Ramos (cell line): Measurements from ENCODE around the gene TRMT112.

Experiments
- in situ Hi-C: fragments of 300-500 bp; cut with MboI; formaldehyde crosslinking; loops from one replicate; pipeline ENCODE4 v1.14.3; 2022; ENCODE audit warnings: low sequenced_read_pairs; ENCODE audit not compliant: unreplicated experiment

TRMT112 gene

DNA sequence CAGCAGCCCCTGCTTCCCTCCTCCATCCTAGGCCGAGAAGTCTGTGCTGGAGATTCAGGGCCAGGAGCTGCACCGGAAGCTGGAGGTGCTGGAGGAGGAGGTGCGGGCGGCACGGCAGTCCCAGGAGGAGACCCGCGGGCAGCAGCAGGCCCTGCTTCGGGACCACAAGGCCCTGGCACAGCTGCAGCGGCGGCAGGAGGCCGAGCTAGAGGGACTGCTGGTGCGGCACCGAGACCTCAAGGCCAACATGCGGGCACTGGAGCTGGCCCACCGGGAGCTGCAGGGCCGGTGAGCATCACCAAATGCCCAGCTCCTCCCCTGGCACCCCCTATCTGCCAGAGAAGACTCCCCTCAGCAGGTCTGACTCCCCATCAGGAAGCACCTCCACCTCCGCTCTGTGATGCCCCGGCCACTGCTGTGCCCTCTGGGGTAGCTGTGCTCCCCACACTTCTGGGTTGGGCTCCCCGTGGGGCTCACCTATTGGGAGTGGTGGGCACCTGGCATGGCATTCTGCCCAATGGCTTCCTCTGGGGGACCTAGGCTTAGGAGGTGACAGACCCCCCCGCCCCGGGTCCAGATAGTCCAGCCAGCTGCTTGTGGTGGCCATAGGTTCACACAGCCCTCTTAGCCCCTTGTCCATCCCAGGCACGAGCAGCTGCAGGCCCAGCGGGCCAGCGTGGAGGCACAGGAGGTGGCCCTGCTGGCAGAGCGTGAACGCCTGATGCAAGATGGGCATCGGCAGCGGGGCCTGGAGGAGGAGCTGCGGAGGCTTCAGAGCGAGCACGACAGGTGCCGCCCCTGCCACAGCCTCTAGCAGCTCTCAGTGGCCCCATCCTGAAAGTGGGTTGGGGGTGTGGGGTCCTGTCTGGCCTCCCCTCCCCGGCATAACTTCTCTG, 35.0 kb upstream of the TRMT112 start:
- in situ Hi-C loops = no loop called here

DNA sequence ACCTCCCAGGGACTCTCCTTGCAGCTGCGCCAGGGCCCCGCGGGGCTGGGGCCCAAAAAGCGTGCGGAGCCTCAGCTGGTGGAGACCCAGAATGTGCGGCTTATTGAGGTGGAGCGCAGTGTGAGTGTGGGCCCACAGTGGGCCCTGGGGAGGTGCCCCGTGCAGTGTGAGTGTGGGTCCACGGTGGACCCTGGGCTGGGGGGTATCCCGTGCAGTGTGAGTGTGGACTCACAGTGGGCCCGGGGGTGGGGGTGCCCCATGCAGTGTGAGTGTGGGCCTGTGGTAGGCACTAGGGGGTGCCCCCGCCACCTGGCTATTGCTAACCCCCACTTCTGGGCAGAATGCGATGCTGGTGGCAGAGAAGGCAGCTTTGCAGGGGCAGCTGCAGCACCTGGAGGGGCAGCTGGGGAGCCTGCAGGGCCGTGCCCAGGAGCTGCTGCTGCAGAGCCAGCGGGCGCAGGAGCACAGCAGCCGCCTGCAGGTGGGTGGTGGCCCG, 33.8 kb upstream of the TRMT112 start:
- in situ Hi-C loops = no loop called here

DNA sequence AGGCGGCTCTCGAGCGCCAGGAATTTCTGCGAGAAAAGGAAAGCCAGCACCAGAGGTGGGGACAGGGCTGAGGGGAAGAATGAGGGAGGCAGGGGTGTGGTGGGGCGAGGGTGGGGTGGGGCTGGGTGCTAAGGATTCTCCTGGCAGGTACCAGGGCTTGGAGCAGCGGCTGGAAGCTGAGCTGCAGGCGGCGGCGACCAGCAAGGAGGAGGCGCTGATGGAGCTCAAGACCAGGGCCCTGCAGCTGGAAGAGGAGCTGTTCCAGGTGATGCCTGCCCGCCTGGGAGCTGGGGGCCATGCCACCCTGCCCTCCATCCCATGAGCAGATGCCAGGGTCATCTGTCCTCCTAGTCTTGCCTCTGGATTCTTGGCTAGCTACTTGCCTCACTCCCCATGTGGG, 32.0 kb upstream of the TRMT112 start:
- in situ Hi-C loops = no loop called here

DNA sequence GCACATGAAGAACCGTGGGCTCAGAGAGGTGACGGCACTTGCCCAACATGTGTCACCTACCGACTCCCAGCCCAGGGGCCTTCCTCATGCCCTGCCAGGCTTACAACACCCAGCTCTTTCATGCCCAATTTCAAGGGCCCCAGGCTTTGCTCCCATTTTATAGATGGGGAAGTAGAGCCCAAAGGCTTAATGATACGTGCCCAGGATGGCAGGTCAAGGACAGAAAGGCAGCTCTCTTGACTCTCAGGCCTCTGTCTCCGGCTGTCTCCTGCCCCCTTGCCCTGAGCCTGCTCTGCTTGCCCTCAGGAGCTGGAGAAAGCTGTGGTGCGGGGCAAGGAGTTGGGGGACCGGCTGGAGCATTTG, 31.6 kb upstream of the TRMT112 start:
- in situ Hi-C loops = no loop called here

DNA sequence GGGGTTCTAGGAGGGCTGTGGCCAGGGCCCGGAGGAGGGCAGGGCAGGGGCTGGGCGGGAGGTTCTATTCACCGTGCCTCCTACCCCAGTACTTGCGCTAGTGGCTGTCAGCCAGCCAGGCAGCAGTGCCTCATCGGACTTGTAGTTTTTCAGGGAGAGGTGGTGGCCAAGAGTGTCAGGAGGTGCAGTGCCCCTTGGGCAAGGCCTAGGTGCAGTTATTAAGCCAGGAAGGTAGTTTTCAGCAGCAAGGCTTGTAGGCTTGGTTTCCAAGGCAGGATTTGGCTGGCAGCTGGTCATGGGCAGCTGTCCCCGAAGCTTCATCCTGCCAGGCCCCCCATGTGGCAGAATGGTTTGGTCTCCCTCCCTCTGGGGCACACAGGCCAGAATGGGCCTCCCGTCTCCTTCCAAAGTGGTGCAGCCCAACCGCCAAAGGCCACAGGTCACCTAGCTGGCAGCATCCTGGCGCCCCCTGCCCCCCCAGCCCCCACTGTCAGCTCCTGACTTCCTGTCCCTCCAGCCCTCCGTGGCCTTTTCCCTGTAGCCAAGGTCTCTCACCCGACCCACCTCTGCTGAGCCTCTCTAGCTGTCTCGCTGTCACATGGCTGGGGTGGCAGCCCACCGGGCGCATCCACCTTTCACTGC, 31.1 kb upstream of the TRMT112 start:
- in situ Hi-C loops = no loop called here

DNA sequence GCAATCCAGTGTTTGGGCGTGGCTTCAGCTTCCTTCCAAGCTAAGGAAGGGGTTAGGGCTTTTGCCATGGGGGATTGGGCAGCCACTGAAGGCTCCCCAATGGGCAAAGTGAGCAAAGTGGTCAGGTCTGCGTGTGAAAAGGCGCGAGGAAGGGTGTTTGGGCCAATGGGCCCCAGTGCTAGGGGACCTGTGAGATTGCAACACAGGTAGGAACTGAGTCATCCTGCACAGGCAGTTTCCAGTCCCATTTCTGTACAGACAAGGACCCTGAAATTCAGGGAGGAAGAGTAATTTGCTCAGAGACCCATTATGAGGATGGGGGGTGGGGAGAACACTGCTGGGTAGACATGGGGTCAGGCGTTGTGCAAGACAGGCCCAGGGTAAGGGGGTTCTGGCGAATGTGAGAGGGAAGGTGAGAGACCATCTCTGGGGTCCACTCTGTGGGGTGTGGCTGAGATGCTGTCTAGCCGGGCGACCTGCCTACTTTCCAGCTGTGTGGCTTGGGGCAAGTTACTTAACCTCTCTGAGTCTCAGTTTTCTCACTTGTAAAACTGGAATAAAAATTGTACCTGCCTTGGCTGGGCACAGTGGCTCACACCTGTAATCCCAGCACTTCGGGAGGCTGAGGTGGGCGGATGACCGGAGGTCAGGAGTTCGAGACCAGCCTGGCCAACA, 30.0 kb upstream of the TRMT112 start:
- in situ Hi-C loops = no loop called here

DNA sequence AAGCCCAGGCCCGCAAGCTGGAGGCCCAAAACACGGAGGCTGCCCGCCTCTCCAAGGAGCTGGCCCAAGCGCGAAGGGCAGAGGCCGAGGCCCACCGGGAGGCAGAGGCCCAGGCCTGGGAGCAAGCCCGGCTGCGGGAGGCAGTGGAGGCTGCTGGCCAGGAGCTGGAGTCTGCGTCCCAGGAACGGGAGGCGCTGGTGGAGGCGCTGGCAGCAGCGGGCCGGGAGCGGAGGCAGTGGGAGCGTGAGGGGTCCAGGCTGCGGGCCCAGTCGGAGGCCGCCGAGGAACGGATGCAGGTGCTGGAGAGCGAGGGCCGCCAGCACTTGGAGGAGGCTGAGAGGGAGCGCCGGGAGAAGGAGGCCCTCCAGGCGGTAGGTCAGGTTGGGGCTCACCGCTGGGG, 27.4 kb upstream of the TRMT112 start:
- in situ Hi-C loops = no loop called here

DNA sequence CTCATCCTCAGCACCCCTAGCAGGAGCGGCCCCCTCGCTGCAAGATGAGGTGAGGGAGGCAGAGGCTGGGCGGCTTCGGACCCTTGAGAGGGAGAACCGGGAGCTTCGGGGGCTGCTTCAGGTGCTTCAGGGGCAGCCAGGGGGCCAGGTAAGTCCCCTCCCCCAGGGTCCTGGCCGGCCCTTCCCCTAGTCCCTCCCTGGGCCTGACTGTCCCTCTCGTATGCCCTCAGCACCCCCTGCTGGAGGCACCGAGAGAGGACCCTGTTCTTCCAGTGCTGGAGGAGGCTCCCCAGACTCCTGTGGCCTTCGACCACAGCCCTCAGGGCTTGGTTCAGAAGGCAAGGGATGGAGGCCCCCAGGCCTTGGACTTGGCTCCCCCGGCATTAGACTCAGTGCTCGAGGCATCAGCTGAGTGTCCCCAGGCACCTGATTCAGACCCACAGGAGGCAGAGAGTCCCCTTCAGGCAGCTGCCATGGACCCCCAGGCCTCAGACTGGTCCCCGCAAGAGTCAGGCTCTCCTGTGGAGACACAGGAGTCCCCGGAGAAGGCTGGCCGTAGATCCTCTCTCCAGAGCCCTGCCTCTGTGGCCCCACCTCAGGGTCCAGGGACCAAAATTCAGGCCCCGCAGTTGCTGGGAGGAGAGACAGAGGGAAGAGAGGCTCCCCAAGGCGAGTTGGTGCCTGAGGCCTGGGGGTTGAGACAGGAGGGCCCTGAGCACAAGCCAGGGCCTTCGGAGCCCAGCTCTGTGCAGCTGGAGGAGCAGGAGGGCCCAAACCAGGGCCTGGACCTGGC, 26.6 kb upstream of the TRMT112 start:
- in situ Hi-C loops = no loop called here

DNA sequence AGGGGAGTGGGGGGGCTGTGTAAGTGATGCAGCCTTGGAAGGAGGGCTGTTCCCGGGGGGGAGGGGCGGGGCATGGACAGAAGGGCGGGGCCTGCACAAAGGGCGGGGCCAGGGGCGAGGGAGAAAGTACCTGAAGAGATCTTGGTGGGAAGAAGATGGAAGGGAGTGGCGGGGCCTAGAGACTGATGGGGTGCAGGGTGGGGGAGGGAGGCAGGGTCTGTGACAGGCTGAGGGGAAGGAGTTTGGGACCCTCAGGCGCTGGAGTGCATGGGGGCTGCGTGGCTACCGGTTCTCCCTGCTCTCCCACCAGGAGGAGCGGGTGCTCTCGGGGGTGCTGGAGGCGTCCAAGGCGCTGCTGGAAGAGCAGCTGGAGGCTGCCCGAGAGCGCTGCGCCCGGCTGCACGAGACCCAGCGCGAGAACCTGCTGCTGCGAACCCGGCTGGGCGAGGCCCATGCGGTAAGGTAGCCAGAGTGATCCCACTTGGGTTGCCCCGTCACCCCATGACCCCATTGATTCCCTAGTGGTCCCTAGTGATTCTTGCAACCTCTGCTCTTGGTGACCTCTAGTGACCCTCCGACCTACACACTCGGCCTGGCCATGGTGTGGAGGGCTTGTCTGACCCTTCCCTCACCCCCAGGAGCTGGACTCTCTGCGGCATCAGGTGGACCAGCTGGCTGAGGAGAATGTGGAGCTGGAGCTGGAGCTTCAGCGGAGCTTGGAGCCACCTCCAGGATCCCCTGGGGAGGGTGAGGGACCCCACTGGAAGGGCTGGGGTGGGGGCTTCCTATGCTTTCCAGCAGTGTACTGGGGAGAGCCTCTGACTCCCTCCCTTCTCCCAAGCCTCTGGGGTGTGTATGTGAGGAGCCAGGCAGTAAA, 25.7 kb upstream of the TRMT112 start:
- in situ Hi-C loops = no loop called here

DNA sequence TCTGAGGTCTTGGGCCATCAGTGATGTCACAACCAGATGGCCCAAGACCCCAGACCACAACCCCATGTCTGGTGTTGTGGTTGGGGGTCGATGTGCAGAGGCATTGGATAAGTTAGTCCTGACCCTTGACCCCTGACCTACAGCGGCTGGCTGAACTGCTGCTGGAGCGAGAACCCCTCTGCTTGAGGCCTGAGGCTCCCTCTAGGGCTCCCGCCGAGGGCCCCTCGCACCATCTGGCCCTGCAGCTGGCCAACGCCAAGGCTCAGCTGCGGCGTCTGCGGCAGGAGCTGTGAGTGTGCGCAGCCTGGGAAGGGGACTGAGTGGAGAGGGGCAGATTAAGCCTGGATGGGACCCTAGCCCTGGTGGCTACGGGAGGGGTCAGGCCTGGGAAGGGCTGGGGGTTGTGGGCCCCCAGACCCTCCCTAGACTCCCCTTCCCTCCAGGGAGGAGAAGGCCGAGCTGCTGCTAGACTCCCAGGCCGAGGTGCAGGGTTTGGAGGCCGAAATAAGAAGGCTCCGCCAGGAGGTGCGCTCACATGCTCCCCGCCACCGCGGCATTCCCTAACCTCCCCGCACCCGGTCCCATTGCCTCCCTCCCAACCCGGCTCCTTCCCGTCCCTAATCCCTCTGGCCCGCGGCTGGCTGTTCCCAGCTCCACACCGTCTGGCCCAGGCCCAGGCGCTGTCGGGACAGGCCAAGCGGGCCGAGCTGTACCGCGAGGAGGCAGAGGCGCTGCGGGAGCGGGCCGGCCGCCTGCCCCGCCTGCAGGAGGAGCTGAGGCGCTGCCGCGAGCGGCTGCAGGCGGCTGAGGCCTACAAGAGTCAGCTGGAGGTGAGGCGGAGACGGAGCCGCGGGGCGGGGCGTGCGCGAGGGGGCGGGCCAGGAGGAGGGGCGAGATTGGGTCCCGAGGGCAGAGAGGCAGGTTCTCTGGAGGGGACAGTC, 24.8 kb upstream of the TRMT112 start:
- in situ Hi-C loops = no loop called here

DNA sequence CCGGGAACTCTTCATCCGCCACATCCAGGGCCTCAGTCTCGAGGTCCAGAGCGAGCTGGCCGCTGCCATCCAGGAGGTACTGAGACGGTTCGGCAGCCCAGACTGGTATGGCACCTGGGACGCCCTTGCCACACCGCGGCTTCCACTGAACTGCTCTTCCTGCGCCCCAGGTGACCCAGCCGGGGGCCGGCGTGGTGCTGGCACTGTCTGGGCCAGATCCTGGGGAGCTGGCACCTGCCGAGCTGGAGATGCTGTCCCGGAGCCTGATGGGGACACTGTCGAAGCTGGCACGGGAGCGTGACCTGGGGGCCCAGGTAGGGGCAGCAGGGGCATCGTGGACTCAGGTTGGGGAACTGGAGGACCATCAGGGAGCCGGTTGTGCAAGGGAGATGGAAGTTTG, 24.1 kb upstream of the TRMT112 start:
- in situ Hi-C loops = no loop called here

DNA sequence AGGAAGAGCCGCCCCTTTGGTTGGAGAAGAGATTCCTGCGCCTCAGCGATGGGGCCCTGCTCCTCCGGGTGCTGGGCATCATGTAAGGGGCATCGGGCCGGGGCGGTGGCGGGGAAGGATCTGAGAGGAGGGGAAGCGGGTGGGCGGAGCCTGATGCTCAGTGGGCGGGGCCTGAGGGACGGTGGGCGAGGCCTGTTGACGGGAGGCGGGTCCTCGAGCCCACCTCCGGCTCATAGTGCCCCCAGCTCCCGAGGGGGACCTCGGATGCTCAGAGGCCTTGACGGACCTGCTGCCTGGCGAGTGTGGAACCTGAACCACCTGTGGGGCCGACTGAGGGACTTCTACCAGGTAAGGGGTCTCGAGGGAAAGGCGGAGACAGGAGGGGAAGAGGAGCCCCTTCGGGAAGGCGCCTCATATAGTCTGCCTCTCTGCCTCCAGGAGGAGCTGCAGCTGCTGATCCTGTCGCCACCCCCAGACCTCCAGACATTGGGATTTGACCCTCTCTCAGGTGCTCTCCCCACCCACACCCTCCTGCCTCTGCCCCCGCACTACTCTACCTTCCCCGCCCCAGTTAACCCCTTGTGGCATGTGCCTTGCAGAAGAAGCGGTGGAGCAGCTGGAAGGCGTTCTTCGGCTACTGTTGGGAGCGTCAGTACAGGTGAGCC, 23.4 kb upstream of the TRMT112 start:
- in situ Hi-C loops = no loop called here

DNA sequence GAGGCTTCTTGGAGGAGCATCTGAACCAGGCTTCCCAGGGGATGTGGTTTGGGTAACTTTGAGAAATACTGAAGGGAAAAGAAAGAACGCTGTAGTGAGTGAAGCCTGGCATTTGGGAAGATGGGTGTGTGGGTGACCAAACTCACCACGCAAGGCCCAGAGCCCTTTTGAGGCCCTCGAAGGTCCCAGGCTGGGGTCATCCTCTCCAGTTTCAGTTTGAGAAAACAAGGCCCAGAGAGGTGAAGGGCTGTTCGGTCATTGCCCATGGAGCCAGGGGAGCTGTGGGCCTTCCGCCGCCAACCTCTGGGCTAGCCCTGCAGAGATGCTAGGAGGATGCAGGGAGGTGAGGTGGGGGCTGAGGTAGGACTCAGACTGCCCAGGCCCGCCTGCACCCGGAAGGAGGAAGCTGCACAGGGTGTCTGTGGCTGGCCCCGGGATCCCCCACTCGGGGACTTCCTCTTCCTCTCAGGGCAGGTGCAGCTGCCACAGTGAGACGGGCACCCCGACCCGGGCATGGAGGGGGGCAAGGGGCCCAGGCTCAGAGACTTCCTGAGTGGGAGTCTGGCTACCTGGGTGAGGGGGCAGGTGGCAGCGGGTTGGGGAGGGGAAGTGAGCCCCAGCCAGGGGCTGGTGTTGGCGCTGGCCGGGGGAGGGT, 22.5 kb upstream of the TRMT112 start, which contains the start of gene CCDC88B:
Gene CCDC88B, plus strand, starts transcription at position 451 of the 655 bp plus-strand sequence. Its CDS starts 63 bp downstream, at position 514.
- in situ Hi-C loops = no loop called here

DNA sequence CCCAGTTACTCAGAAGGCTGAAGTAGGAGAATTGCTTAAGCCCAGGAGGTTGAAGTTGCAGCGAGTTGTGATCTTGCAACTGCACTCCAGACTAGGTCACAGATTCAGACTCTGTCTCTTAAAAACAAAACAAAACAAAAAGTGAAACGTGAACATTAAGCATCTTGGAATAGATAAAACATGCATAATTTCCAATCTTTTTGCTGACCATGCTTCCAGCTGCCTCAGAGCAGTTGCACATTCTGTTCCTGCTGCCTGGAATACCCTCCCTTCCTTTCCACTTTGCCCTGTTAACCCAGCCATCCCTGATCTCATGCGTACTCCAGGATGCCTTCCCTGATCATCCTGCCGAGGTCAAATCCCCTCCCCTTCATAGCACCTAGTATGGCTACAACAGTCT, 21.9 kb upstream of the TRMT112 start:
- in situ Hi-C loops = no loop called here

DNA sequence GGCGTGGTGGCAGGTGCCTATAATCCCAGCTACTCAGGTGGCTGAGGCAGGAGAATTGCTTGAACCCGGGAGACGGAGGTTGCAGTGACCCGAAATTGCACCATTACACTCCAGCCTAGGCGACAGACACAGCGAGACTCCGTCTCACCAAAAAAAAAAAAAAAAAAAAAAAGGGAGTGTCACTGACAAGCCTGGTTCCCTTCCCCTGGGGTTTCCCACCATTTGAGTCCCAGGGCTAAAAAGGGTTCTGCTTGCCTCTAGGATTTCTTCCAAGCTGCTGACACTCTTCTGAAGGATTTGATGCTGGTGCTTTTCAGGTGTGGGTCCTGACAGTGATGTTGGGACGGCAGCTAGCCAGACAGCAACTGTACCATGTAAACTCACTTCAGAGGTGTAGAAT, 21.4 kb upstream of the TRMT112 start:
- in situ Hi-C loops = no loop called here

DNA sequence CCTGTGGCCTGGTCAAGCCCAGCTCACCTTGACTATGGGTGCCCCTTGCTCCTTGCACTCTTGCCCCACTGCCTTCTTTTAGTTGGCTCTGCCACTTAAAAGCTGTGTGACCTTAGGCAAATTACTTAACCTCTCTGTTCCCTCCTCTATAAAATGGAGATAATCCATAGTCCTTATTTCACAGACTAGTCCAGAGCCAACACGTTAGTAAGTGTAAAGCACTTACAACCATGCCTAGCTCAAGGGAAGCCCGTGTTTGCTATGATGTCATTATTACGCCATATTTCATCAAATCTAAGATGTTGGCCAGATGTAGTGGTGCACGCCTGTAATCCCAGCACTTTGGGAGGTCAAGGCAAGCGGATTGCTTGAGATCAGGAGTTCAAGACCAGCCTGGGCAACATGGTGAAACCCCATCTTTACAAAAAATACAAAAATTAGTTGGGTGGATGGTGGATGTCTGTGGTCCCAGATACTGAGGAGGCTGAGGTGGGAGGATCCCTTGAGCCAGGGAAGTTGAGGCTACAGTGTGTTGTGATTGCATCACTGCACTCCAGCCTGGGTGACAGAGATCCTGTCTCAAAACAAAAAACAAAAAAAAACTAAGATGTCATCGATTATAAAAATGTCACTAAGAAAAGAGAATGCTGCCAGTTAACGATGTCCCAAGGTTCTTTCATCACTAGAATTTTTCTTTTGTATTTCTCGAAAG, 20.3 kb upstream of the TRMT112 start:
- in situ Hi-C loops = no loop called here
